RCC 7860 (cell line): Measurements from ENCODE around the gene SPINK2.
A peak's percentile ranks its signal among the peaks of the same experiment; 100 is the strongest.

Source experiments
- DNase-seq: peaks from one replicate; pipeline ENCODE4 v3.0.0-alpha.2; 2015; ENCODE audit warnings: low spot score
- FAIRE-seq: peaks from 2 replicates; lab custom pipeline; 2012; peaks lifted over from hg19 to GRCh38; lab: Jason Lieb, UNC

SPINK2 gene

DNA sequence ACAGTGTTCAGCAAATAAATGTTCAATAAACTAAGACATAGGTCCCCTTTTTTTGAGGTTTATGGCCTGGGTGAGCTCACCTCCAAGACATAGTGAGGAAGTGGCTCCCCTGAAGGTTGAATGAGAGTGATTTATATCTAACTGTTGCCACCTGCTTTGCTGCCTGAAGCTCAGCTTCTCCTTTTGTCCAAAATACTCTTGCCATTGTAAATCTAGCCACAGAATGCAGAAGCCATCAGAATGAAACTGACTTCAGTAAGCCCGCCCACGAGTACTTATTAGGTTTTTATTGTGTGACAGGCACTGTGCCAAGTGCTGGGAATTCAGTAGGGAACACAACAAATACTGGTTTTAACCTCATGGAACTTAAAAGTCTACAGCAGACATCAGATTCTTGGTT lies 18.0 kb downstream of the SPINK2 start:
- no peak for DNase-seq
- FAIRE-seq: no peak

- peak; percentile 67 for FAIRE-seq
- peak; percentile 73 for DNase-seq
Measured at GRCh38 chr4:56799824-56800756, 21.4 kb downstream of the SPINK2 start.

DNA sequence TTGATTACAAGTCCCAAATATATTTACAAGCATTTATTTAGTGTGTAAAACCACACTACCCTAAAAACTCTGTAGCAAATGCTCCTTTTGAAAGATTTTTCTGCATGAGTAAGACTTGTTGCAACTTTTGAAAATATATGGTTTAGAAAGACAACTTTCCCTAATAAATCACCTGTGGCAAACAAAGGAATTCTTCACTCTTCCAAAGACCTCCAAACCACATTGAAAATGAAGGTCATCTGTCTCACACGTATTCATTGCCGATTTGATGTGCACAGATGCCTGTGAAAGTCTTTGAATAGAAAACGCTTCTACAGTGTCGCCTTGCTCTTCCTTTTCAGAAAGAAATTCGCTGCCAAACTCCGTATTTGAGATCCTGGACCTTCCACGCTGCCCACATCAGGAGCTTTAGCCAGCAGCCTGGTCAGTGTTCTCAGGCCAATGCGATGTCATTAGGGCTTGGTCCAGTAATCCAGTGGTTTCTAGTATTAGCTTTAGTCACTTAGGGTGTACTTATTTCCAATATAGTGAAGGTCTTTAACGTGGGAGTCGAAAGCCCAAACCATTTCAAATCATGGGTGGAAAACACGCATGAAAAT lies 22.2 kb downstream of the SPINK2 start:
- FAIRE-seq: no peak

GRCh38 chr4:56796211-56796610 lies 25.3 kb downstream of the SPINK2 start:
- FAIRE-seq: no peak

More for the DNA sequence above, 22.2 kb downstream of the SPINK2 start:
- no peak for DNase-seq

DNA sequence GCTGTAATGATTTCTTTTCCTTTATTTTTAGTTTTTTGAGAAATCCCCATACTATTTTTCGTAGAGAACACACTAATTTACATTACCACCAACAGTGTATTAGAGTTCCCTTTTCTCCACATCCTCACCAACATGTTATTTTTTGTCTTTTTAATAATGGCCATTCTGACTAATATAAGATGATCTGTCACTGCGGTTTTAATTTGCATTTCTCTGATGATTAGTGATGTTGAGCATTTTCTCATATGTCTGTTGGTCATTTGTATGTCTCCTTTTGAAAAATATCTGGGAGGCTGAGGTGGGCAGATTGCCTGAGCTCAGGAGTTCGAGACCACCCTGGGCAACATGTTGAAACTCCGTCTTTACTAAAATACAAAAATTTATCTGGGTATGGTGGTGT lies 30.2 kb downstream of the SPINK2 start:
- FAIRE-seq: no peak
- no peak for DNase-seq

More at GRCh38 chr4:56796211-56796610, 25.3 kb downstream of the SPINK2 start:
- no peak for DNase-seq

DNA sequence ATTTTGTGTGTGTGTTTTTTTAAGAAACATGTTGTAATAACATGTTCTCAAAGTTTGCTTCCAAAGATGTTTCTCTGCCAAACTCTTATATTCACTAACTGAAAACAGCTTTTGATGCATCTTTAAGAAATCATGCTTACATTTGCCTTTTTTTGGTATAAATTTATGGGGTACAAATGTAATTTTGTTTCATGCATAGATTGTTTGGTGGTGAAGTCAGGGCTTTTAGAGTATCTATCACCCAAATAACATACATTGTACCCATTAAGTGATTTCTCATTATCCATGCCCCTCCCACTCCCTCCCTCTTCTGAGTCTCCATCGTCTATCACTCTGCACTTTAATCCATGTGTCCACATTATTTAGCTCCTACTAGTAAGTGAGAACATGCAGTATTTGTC lies 30.8 kb downstream of the SPINK2 start:
- FAIRE-seq (no peak), DNase-seq (no peak)

DNA sequence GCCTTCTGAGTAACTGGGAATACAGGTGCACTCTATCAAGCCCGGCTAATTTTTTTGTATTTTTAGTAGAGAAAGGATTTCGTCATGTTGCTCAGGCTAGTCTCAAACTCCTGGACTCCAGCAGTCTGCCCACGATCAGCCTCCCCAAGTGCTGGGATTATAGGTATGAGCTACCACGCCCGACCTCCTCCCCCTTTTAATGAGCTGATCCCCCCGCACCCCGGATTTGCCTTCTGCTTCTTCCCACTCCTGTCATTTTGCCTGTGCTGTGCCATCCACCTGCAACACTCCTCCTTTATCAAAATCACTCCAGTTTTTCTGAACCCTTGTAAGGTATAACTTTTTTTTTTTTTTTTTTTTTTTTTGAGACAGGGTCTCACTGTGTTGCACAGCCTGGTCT lies 33.4 kb downstream of the SPINK2 start:
- FAIRE-seq: no peak

DNA sequence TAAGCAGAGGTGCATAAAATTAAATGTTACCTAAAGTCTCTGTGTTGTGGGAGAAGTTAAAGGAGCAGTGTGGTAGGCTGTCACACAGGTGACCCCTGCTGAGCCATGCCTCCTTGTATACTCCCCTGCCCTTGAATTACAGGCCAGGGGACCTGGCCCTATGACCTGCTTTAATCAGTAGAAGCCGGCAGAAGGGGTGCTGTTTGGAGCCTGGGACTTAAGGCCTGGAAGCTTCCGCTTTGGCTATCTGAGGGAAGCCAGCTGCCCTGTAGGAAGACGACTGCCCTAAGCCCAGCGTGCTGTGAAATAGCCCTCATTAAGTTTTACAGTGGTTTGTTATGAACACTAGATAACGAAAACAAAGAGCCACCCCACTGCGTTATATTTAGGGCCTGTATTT lies 34.1 kb downstream of the SPINK2 start:
- FAIRE-seq (no peak), DNase-seq (no peak)

More for the DNA sequence above, 33.4 kb downstream of the SPINK2 start:
- no peak for DNase-seq

GRCh38 chr4:56786955-56787354 lies 34.5 kb downstream of the SPINK2 start:
- DNase-seq (peak; percentile 39), FAIRE-seq (no peak)

GRCh38 chr4:56783986-56784385 lies 37.5 kb downstream of the SPINK2 start:
- FAIRE-seq: no peak
- no peak for DNase-seq

DNA sequence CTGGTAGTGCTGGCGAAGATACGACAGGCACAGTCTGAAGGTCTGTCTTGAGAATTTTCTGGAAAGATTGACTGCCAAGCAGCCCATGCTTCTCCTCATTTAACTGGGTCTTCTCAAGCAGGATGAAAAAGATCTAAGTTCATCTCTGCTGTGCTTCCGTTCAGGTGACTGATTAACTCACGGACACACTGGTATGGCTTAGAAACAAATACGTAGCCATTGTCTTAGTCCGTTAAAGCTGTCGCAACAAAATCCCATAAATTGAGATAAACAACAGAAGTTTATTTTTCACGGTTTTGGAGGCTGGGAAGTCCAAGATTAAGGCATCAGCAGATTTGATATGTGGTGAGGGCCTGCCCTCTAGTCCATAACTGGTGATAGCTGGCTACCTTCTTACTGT lies 39.5 kb downstream of the SPINK2 start:
- no peak for DNase-seq
- no peak for FAIRE-seq

GRCh38 chr4:56773346-56773745 lies 48.2 kb downstream of the SPINK2 start:
- FAIRE-seq (no peak), DNase-seq (peak; percentile 21)

DNA sequence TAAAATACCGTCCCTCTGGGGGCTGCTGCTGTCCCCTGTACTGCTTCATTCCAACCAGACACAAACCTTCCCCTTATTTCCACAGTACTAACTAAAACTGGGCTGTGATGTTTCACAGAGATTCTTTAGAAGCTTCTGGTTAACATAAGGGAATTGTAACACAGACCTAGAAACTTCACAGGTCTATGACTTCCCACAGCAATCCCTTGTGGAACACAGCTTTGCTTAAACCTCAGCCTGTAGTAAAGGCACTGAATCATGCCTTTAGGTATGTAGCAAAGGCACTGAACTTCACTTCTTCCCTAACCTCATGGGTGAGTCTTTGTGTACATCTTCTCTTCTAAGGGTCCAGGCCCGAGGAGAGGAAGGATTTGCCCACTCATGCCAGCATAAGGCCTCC lies 49.4 kb downstream of the SPINK2 start:
- DNase-seq (no peak), FAIRE-seq (no peak)

- DNase-seq: no peak
- FAIRE-seq: no peak
Measured at GRCh38 chr4:56768763-56769162, 52.7 kb downstream of the SPINK2 start.

DNA sequence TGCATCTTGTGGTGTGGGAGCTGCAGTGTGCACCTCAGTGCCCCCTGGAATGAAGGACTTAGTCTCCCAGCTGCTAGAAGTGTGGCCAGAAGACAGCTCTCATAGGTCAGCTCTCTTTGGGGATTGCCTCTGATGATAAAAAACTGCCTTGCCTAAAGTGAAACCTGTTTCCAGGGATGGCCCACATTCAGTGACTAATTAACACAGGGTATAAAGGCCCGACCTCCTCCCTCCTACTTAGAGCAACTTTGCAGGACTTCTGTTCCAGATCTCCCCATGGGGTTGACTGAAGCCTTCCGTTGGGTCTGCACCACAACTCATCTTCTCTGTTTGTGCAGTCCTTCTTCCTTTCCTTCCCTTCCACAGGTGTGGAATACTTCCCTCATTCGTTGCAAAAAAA lies 53.2 kb downstream of the SPINK2 start:
- no peak for DNase-seq
- no peak for FAIRE-seq

GRCh38 chr4:56767567-56767966 lies 53.9 kb downstream of the SPINK2 start:
- FAIRE-seq: no peak
- no peak for DNase-seq

- FAIRE-seq: no peak
- no peak for DNase-seq
Measured at GRCh38 chr4:56764775-56765174, 56.7 kb downstream of the SPINK2 start.

GRCh38 chr4:56764223-56764622 lies 57.3 kb downstream of the SPINK2 start:
- FAIRE-seq: no peak
- DNase-seq: no peak

GRCh38 chr4:56762484-56763250 lies 58.8 kb downstream of the SPINK2 start:
- no peak for DNase-seq
- FAIRE-seq: no peak

DNA sequence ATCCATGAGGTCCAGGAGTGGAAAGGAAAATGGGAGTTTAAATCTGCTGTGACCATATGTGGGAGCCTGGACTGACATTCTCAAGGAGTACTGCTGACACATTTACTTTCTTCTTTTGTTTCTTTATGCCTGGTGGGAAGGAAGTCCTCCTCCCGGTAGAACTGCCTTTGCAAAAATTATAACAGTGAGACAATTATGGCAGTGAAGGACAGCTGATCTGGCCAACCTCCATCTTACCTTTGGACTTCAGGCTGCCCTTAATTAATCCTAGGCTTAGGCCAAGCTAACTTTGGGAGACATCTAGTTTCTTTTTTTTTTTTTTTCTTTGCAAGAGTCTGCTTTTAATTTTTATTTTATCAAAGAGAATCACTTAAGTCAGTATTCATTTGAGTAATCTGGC lies 61.3 kb downstream of the SPINK2 start:
- DNase-seq (no peak), FAIRE-seq (no peak)
